SW 1271 (cell line): Measurements from ENCODE around the gene NCAM2.

Experiments
- DNase-seq, 2 experiments: peaks; one replicate each; lab custom pipeline; 2025; lab: John Stamatoyannopoulos, UW

The NCAM2 gene

DNA sequence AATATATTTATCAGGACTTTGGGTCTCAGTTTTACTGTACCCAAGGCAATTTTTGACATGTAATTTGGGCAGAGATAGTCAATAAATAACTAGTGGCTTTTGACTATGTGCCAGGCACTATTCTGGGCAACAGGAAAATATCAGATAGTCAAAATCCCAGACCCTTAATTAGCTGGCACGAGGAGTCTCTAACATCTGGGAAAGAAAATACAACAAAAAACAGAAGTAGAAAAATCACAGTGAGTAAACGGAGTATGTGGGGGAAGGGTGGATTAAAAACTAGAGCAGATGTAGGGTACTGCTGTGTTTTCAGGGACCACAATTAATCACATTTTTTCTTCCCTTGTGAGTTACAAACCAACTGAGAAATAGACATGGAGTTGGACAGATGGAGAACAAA is 217.8 kb downstream of the NCAM2 start:
- no peak for DNase-seq

DNA sequence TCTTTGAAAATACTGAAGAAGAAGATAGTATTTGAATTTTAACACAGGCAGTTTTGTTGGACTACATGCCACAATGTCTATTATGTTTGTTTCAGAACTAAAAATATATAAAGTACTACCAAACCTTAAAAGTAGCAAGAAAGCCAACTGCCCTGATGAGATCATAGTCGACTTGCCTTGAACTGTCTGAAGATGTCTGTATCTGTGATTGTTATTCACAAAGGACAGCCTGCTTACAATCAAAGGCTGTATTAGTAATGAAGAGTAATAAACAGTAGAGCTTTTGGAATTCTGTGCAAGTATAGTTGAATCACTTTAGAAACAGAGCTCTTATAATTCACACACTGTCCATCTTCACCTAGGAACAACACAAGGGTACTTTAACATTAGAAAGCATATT is 228.3 kb downstream of the NCAM2 start:
- no peak for DNase-seq

DNA sequence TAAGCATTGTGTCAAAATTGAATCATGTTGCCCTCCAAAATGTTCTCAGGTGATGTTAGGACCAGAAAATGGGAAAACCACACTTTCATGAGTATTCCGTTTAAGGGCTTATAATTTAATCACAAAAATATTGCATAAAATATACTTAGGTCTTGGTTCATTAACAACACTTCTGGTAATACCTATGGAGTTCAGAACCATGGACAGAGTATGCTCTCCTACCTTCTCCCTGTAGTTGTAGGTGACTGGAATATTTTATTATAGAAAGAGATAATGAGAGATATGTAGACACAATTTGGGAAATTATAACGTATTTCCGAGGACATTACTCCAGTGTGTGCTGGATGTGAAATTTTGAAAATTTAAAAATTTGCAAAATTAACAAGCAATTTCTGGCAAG is 232.5 kb downstream of the NCAM2 start:
- no peak for DNase-seq

DNA sequence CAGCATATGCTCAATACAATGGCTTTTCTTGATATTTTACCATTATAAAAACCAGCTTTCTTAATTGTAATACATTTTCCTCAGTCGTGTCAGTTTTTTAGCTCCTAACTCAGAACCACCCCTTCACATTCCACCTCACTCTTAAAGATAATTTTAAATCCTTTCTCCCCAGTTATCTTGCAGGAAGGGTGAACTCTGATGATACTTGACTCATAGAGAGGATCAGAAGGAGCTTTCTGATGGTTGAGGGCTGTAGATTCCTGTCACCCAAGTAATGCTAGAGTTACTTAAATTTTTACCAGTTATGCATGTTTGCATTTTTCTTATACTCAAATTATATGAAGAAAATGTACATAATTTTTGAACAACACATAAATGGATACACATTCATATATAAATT is 233.7 kb downstream of the NCAM2 start:
- no peak for DNase-seq

DNA sequence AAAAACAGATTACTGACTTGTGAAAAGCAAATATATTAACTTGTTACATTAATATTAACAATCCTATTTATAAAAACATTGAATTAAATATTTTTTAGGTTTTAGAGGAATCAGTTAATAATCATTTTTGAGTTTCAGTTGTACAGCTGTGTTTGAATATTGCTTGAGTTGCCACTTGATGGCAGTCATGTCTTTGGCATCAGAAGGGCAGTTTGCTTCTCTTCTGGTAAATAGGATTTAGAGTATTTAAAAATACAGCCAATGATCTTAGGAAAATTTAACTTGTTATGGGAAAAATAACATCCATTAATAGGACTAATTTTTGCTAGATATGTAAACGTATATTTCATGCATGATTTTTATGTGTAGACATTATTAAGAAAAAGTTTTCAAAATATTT is 234.1 kb downstream of the NCAM2 start:
- peak in 1 of 2 experiments; percentile 21 for DNase-seq

DNA sequence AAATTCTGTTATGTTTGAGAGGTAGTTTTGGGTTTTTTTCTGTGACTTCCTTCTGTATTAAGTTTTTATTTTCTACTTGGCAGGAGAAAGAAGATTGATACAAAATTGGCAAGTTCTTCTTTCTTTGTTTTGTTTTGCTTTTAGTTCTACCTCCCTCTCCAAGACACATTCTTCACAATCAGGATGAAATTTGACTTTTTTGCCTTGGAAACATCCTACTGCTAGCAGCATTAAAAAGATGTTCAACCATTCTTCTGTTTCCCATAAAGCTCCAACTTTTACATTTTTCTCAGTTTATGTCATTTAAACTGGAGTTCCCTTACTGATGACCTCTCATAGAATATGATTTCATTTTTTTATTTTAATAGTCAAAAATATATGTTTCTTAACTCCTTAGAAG is 234.8 kb downstream of the NCAM2 start:
- no peak for DNase-seq

DNA sequence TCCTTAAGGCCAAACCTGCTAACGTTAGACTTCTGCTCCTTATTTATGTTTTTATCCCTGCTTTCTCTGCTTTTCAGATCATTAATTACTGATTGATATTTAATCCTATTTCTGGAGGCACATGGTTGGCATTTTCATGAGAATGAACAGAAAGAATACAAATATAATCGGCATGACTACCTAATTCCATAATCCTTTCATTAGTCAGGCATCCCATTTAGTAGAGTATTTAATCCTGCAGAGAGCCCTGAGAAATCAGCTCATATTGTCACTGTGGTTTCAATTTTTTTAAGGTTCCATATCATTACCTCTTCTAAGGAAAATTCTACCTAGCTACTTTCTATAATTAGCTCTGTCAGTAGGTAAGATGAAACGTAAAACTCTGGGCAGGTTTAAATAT is 238.8 kb downstream of the NCAM2 start:
- DNase-seq, result no peak

DNA sequence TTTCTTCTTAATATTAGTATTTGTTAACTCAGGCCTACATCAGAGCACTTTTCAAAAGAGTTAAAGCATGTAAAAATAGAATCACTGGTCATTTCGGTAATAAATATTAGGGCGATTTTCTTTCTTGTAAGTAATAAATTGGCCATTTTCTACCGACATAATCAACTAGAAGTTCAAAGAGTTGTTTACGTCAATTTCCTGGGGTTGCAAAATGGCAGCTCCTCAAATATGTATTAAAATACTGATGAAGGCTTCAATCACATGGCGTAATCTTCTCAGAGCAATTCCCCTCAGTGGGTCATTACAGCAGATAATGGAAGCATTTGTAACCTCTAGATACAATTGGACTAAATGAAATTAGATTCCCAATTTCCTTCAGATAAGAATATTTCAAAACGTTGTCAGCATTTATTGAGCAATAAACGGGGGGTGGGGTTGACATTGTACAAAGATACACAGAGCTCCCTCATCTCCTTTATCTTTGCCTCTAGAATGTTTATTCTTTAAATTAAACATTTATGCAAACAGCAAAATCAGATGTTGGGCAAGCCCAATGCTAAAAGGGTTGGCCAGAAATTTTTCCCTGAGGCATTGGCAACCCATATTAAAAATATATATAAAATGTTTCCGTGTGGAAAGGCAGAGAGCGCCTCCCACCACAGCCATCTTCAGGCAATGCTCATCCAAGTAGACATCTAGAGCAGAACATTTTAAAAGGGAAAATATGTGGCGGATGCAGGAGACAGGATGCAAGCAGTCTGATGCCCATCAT is 240.6 kb downstream of the NCAM2 start:
- no peak for DNase-seq

DNA sequence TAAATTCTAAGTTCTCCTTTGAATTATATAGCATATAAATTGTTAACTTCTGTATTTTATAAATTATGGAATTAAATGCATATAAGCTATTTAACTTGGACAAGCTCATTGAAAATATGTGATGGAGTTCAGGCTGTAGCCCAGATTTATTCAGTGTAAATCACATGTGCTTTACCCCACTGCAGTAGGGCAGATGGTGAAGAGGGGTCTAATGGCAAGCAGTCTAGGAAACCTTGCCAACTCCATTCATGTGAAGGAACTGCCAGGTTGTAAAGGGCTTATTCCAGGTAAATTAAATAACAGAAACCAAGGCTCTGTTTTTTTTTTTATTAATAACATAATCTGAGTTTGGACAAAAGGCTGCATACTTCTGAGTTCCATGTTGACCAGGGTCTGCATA is 243.2 kb downstream of the NCAM2 start:
- DNase-seq, result no peak

DNA sequence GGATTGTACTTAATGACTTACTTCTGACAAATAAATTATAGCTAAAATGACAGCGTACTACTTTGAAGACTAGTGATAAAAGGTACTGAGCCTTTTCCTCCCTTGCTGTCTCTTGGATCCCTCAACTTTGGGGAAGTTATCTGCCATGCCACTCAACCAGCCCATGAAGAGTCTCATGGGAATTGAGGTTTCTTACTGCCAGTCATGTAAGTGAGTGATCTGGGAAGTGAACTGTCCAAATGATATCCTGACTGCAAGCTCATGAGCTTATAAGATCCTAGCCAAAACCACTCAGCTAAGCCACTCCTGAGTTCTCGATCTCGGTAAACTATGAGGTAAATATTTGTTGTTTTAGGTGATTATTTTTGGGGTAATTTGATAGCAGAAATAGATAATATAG is 247.8 kb downstream of the NCAM2 start:
- no peak for DNase-seq

DNA sequence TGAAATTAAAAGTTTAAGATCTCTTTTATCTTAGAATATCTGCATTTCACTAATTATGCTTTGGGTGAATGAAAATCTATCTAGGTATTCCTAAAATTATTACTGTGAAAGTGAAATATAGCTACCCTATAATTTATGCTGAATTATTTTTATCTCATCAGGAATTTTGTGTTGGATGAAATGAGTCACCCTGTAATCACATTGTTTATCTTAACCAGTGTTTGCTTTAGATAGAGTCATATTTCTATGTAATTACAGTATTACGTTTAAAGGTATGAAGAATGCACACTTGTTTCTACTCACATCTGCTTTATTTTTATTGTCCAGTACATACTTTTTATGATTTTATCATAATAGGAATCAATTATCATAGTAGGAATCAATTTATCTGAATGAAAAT is 249.2 kb downstream of the NCAM2 start:
- DNase-seq, result no peak

DNA sequence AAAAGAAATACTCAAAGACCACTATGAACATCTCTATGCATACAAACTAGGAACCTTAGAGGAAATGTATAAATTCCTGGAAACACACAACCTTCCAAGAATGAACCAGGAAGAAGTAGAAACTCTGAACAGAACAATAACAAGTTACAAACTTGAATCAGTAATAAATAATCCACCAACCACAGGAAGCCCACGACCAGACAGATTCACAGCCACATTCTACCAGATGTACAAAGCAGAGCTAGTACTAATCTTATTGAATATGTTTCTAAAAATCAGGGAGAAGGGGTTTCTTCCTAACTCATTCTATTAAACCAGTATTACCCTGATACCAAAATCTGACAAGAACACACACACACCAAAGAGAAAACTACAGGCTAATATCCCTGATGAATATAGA is 263.8 kb downstream of the NCAM2 start:
- DNase-seq, result no peak

DNA sequence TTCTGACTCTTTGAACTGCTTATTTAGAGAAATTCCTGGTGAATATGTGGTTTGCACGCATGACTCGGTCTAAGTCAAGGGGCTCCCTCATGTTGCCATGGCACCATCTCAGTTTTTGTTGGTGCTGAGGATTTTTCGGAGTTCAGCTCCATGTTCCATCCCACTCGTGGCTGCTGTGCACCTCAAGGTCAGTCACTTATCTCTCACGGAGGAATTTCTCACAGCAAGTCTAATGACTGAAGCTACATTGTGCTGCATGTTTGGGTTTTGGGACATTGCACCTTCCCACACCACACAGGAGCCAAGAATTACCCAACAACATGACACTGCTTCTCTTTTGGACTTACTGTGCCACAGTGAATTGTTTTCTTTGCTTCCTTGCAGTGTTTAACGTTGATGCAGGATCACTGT is 269.9 kb downstream of the NCAM2 start:
- no peak for DNase-seq

DNA sequence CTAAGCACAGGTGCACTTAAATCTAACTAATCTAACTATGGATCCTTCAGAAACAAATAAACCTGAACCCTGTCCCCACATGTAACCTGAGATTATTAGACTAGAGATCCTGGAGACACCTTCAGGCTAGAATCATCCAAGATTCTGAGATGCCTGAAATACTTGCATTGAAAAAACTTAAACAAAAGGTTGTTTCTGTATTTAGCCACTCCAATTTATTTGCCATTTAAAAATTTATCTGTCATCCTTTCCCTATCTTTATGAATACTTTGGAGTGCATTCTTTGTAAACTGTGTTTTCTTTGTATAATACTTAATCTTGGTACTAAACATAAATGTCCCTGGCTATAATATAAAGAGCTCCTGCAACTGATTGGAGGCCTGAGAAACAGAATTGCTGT is 270.7 kb downstream of the NCAM2 start:
- DNase-seq, result no peak

DNA sequence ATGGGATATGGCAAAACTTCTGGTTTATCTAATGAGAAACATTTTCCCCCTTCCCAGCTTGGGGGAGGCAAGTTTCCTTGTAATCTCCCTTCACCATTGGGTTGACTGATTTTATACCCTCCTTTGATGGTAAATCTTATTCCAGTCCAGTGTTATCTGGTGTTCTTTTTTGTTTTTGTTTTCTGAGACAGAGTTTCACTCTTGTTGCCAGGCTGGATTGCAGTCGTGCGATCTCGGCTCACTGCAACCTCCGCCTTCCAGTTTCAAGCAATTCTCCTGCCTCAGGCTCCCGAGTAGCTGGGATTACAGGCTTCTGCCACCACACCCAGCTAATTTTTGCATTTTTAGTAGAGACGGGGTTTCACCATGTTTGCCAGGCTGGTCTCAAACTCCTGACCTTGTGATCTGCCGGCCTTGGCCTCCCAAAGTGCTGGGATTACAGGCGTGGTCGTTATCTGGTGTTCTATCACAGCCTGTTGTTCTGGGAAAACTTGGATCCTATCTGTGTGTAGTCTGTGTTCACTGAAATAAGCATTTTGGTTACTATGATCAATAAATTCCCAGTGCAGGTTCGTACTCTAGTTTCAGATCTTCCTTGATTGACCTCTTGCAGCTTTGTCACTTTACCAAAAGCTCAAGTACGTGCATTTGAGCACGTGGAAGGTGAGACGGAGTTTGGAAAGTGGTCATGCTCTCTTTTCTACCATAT is 281.1 kb downstream of the NCAM2 start:
- DNase-seq, result no peak

DNA sequence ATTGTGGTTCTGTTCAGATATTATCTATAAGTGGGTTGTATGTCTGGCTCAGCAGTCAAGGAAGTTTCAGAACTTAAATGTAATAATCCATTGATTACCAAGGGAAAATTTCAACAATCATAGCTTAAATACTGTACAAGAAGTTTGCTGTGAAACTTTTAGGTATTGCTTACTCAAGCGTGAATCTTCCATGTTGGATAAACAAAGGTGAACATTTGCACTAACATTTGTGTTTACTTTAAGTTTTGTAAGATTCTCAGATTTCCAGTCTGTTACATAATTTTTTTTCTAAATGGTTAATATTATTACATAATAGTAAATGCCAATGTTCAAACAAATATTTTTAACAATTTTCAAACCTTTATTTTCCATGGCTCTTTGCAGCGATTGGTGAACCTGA is 285.6 kb downstream of the NCAM2 start:
- no peak for DNase-seq

DNA sequence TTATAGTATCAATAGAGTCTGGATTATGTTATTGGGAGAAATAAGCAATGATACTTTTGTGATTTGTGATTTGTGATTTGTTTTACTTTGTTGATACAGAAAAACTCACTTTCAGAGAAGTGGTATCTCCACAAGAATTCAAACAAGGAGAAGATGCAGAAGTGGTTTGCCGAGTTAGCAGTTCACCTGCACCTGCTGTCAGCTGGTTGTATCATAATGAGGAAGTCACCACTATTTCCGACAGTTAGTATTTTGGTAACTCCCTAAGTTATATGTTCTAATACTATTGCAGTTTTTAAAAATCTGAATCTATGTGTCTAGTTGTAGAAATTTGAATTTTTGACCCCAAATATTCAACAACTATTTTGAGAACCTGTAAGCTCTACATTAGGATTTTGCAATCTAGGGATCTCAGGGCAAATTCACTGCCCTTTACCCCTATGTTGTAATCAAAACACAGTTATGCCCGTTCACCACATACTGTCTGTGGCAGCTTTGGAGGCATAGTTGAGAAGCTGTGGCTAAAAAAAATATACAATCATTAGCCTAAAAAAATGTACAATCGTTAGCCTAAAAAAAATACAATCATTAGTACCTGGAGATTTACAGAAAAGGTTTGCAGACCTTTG is 288.1 kb downstream of the NCAM2 start:
- DNase-seq, result no peak

DNA sequence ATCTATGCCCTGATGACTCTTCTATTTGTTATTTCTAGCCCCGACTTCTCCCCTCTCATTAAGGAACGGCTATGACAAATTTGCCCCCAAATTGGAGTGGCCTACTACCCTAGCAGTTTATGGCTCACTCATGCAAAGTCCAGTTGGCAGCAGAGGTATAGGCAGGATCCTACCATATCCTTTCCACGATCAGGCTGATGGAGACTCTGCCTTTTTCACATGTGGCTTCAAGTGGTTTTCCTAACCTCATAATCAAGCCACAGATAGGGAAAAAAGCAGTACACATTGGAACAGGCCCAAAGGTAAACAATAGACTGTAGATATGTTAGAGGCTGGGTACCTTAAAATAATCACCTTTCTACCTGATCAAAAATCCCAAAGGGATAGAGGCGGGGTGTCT is 292.5 kb downstream of the NCAM2 start:
- no peak for DNase-seq

DNA sequence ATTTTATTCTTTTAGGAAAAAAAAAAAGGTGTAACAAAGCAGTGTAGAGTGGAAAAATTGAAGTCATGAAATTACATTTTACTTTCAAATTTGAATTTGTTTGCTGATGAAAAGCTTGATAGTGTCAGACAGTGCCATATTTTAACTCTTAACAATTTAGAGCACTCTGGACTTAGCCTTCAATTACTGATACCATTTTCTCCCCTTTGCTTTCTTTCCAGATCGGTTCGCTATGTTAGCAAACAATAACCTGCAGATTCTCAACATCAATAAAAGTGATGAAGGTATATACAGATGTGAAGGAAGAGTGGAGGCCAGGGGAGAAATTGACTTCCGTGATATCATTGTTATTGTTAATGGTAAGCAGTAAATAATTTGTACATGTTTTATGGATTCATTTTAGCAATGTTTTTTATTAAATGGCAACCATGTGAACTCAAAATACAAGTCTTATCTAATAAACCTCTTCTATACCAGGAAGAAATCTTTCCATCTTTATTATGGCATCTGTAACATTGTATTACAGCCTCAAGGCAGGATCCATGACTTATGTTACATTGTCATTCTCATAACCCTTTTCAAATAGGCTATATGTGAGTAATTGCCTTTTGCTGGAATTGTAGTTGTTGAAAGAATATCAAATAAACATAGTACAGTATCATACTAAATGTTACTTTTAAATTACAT is 293.8 kb downstream of the NCAM2 start:
- DNase-seq, result no peak

DNA sequence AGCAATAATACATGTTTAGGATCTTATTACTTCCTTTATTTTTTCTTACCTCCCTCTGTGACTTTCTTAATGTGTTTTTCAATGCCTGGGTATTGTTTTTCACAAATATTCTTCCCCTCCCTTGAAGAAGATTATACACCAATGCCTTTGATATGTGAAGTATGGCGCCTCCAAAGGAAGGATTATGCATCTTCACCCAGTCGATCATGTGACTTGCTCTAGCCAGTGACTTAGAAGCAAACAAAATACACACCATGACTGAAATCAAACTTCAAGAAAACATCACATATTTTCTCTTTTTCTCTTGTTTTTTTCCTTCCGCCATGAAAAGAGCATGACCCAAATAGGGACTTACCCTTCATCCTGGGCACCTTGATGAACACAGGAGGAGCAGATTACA is 297.1 kb downstream of the NCAM2 start:
- no peak for DNase-seq

DNA sequence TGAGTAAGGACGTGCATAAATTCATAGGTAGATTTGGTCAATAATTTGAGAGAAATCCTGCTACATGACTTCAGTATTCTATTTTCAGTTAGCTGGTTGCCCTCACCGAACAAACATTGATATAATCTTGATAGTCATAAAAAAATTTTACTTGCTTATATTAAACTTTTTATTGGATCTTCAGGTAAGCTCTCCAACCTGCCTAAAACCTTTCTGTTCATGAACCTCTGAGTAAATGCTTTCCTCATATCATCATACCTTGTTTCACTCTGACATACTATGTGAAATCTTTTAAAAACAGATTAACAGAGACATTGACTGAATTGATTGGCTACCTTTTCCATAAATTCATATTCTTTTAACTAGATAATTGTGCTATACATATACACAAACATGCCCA is 299.0 kb downstream of the NCAM2 start:
- DNase-seq, result no peak

DNA sequence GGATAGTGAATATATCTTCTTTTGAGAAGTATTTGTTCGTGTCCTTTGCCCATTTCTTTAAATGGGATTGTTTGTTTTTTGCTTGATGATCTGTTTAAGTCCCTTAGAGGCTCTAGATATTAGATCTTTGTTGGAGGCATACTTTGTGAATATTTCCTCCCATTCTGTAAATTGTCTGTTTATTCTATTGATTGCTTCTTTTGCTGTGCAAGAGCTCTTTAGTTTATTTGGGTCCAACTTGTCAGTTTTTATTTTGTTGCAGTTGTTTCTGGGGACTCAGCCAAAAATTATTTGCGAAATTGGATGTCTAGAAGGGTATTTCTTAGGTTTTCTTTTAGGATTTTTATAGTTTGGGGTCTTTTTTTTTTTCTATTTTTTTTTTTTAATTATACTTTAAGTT is 302.8 kb downstream of the NCAM2 start:
- DNase-seq, result no peak

DNA sequence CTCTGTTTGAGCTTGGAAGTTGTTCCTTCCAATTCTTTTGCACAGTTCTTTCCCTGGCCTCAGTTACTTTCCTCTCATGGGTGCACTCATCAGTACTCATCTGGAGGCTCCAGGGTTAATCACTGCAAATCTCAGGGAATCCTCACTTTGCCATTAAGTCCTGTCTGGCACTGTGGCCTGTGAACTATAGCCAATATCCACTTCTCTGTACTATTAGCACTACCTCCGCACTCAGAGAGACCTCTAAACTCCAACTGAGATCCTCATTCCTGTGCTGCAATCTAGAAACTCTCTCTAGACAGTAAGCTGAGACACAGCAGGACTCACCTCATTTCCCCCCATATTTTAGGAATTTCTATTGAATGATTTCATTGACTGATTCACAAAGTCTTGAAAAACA is 311.3 kb downstream of the NCAM2 start:
- no peak for DNase-seq
